ENCODE results near the gene ADRB2. TPM values are rescaled to one million over a fixed set of nuclear protein-coding genes. Genes with fewer than 3 reads are reported as not detected.
"Not testable (repeated sequence)": the region's sequence is repeated elsewhere in the genome, so short reads cannot be mapped to it uniquely, and the experiment has no call there.

The ADRB2 gene
- 0.03 and 0.13 TPM in 2 replicates for polyA plus RNA-seq (2014; cell fraction: cytosol; rRNA removed)
- not detected in 2 replicates for polyA plus RNA-seq (2014; cell fraction: nucleus; rRNA removed)

- DNase-seq (ENCODE audit: low spot score): peak; percentile 42
Measured at GRCh38 chr5:148826053-148826738, at the start of gene ADRB2. ADRB2 (plus strand) TSS chr5:148826611; CDS start chr5:148826832, 221 bp downstream.

GRCh38 chr5:148776780-148777179, 49.6 kb upstream of the ADRB2 start:
- no peak for DNase-seq (ENCODE audit: low spot score)

GRCh38 chr5:148778882-148779281, 47.5 kb upstream of the ADRB2 start:
- no peak for DNase-seq (ENCODE audit: low spot score)

GRCh38 chr5:148780711-148781110, 45.7 kb upstream of the ADRB2 start:
- no peak for DNase-seq (ENCODE audit: low spot score)

GRCh38 chr5:148781766-148782165, 44.6 kb upstream of the ADRB2 start:
- DNase-seq (ENCODE audit: low spot score): no peak

- DNase-seq (ENCODE audit: low spot score): no peak
Measured at GRCh38 chr5:148785223-148785622, 41.2 kb upstream of the ADRB2 start.

- DNase-seq (ENCODE audit: low spot score): no peak
Measured at GRCh38 chr5:148786456-148786855, 40.0 kb upstream of the ADRB2 start.

GRCh38 chr5:148788636-148789035, 37.8 kb upstream of the ADRB2 start:
- no peak for DNase-seq (ENCODE audit: low spot score)

- DNase-seq (ENCODE audit: low spot score): no peak
Measured at GRCh38 chr5:148790545-148791333, 35.7 kb upstream of the ADRB2 start.

- no peak for DNase-seq (ENCODE audit: low spot score)
Measured at GRCh38 chr5:148791334-148791667, 35.1 kb upstream of the ADRB2 start.

GRCh38 chr5:148791696-148792095, 34.7 kb upstream of the ADRB2 start:
- DNase-seq (ENCODE audit: low spot score): no peak

- no peak for DNase-seq (ENCODE audit: low spot score)
Measured at GRCh38 chr5:148792744-148793143, 33.7 kb upstream of the ADRB2 start.

GRCh38 chr5:148793261-148793660, 33.1 kb upstream of the ADRB2 start:
- no peak for DNase-seq (ENCODE audit: low spot score)

- DNase-seq (ENCODE audit: low spot score): no peak
Measured at GRCh38 chr5:148794275-148794674, 32.1 kb upstream of the ADRB2 start.

GRCh38 chr5:148794729-148795561, 31.5 kb upstream of the ADRB2 start:
- DNase-seq (ENCODE audit: low spot score): no peak

- no peak for DNase-seq (ENCODE audit: low spot score)
Measured at GRCh38 chr5:148796936-148797335, 29.5 kb upstream of the ADRB2 start.

GRCh38 chr5:148798786-148799185, 27.6 kb upstream of the ADRB2 start:
- DNase-seq (ENCODE audit: low spot score): no peak

GRCh38 chr5:148799737-148800527, 26.5 kb upstream of the ADRB2 start:
- no peak for DNase-seq (ENCODE audit: low spot score)

GRCh38 chr5:148801682-148802276, 24.6 kb upstream of the ADRB2 start:
- DNase-seq (ENCODE audit: low spot score): no peak

- DNase-seq (ENCODE audit: low spot score): not testable (repeated sequence)
Measured at GRCh38 chr5:148803451-148803850, 23.0 kb upstream of the ADRB2 start.

GRCh38 chr5:148804393-148804792, 22.0 kb upstream of the ADRB2 start:
- DNase-seq (ENCODE audit: low spot score): no peak
